Stomach smooth muscle (tissue), 2 donors: Measurements from ENCODE around the gene LRRC14B.

Experiments
- H3K27ac ChIP-seq: one replicate; pipeline ENCODE4 v1.7.0; 2013; ENCODE audit warnings: mild to moderate bottlenecking, low read length, inconsistent platforms
- H3K27me3 ChIP-seq, 2 donors: one replicate each; pipeline ENCODE4 v1.7.0; 2013; ENCODE audit warnings: low read length in 2 of 2; ENCODE audit not compliant: insufficient read depth in 2 of 2, control insufficient read depth in 1 of 2
- H3K36me3 ChIP-seq, 2 donors: one replicate each; pipeline ENCODE4 v1.7.0; 2013; ENCODE audit warnings: low read length in 2 of 2; ENCODE audit not compliant: control insufficient read depth in 2 of 2, insufficient read depth in 2 of 2
- H3K4me1 ChIP-seq: one replicate; pipeline ENCODE4 v1.7.0; 2013; ENCODE audit warnings: low read length; ENCODE audit not compliant: control insufficient read depth, insufficient read depth
- H3K4me3 ChIP-seq, 2 donors: one replicate each; pipeline ENCODE4 v1.7.0; 2013; ENCODE audit warnings: low read length in 2 of 2
- H3K9ac ChIP-seq, 2 donors: one replicate each; pipeline ENCODE4 v1.7.0; 2013; ENCODE audit warnings: low read length in 2 of 2, mild to moderate bottlenecking in 1 of 2
- H3K9me3 ChIP-seq, 2 donors: one replicate each; pipeline ENCODE4 v1.7.0; 2013; ENCODE audit warnings: low read length in 2 of 2; ENCODE audit not compliant: control insufficient read depth in 2 of 2
- donor health status: healthy.
- donor health status: Pancreatic carcinoma.

Gene LRRC14B

GRCh38 chr5:187042-187431 is 4.3 kb upstream of the LRRC14B start:
- Histone ChIP-seq H3K9me3 (no peaks in the 10 kb centered on the region), H3K9ac (no peak overlapping the region), H3K27me3 (no peaks in the 10 kb centered on the region), H3K4me1 (peaks cover 32% of the 10 kb centered on the region), H3K27ac (no peak overlapping the region), H3K4me3 (no peak overlapping the region), H3K36me3 (no peaks in the 10 kb centered on the region)

- Histone ChIP-seq H3K27me3 (no peaks in the 10 kb centered on the region), H3K27ac (no peak overlapping the region), H3K4me3 (peak overlapping the region; percentile 47 to 72), H3K9ac (peak overlapping the region; percentile 5 to 60), H3K4me1 (peaks cover 32% of the 10 kb centered on the region), H3K9me3 (no peaks in the 10 kb centered on the region), H3K36me3 (no peaks in the 10 kb centered on the region)
These were observed 3.5 kb upstream of the LRRC14B start for GRCh38 chr5:187617-188451.

GRCh38 chr5:188488-189481 is 2.5 kb upstream of the LRRC14B start:
- peak overlapping the region; percentile 5 to 60 for H3K9ac ChIP-seq
- peak overlapping the region; percentile 47 to 72 for H3K4me3 ChIP-seq
- no peaks in the 10 kb centered on the region for H3K27me3 ChIP-seq

GRCh38 chr5:189486-189885 is 1.8 kb upstream of the LRRC14B start:
- H3K27ac ChIP-seq, result no peak overlapping the region
- peaks cover 32% of the 10 kb centered on the region for H3K4me1 ChIP-seq
- H3K9ac ChIP-seq, result no peak overlapping the region
- H3K9me3 ChIP-seq, result no peaks in the 10 kb centered on the region
- H3K36me3 ChIP-seq, result no peaks in the 10 kb centered on the region
- no peak overlapping the region for H3K4me3 ChIP-seq
- no peaks in the 10 kb centered on the region for H3K27me3 ChIP-seq

More at GRCh38 chr5:188488-189481, 2.5 kb upstream of the LRRC14B start:
- no peaks in the 10 kb centered on the region for H3K36me3 ChIP-seq
- no peak overlapping the region for H3K27ac ChIP-seq
- H3K9me3 ChIP-seq, result no peaks in the 10 kb centered on the region
- H3K4me1 ChIP-seq, result peaks cover 32% of the 10 kb centered on the region

GRCh38 chr5:189976-190365 is 1.3 kb upstream of the LRRC14B start:
- peaks cover 32% of the 10 kb centered on the region for H3K4me1 ChIP-seq
- no peaks in the 10 kb centered on the region for H3K27me3 ChIP-seq
- H3K9me3 ChIP-seq, result no peaks in the 10 kb centered on the region
- no peak overlapping the region for H3K27ac ChIP-seq
- H3K9ac ChIP-seq, result no peak overlapping the region
- H3K4me3 ChIP-seq, result no peak overlapping the region
- H3K36me3 ChIP-seq, result no peaks in the 10 kb centered on the region

GRCh38 chr5:190366-191035 is 794 bp upstream of the LRRC14B start:
- Histone ChIP-seq H3K4me1 (peaks cover 30% of the 10 kb centered on the region), H3K27ac (peak overlapping the region; percentile 66), H3K9ac (peak overlapping the region in 1 of 2 donors; percentile 5), H3K36me3 (no peaks in the 10 kb centered on the region), H3K4me3 (peak overlapping the region in 1 of 2 donors; percentile 66), H3K9me3 (no peaks in the 10 kb centered on the region), H3K27me3 (no peaks in the 10 kb centered on the region)

GRCh38 chr5:191949-192690 is 825 bp downstream of the LRRC14B start:
- Histone ChIP-seq H3K9ac (no peak overlapping the region), H3K4me3 (peak overlapping the region in 1 of 2 donors; percentile 66), H3K36me3 (no peaks in the 10 kb centered on the region), H3K27me3 (no peaks in the 10 kb centered on the region), H3K27ac (no peak overlapping the region), H3K9me3 (no peaks in the 10 kb centered on the region), H3K4me1 (peaks cover 28% of the 10 kb centered on the region)

GRCh38 chr5:192691-192969 is 1.3 kb downstream of the LRRC14B start:
- H3K9ac ChIP-seq, result no peak overlapping the region
- H3K27me3 ChIP-seq, result no peaks in the 10 kb centered on the region
- no peaks in the 10 kb centered on the region for H3K36me3 ChIP-seq
- H3K27ac ChIP-seq, result no peak overlapping the region
- H3K4me3 ChIP-seq, result no peak overlapping the region
- H3K9me3 ChIP-seq, result no peaks in the 10 kb centered on the region
- H3K4me1 ChIP-seq, result peaks cover 28% of the 10 kb centered on the region

GRCh38 chr5:192970-193831 is 1.9 kb downstream of the LRRC14B start:
- Histone ChIP-seq H3K36me3 (no peaks in the 10 kb centered on the region), H3K27ac (no peak overlapping the region), H3K9ac (no peak overlapping the region), H3K27me3 (no peaks in the 10 kb centered on the region), H3K4me3 (no peak overlapping the region), H3K9me3 (no peaks in the 10 kb centered on the region), H3K4me1 (peaks cover 24% of the 10 kb centered on the region)
